Stimulated activated naive CD4-positive, alpha-beta T cell (primary cell): Measurements from ENCODE around the gene PIP5K1B.

ENCODE experiments used
- DNase-seq, 6 experiments: peaks; one replicate each; lab custom pipeline; 2025; lab: John Stamatoyannopoulos, UW

PIP5K1B gene

GRCh38 chr9:68708513-68708912 is 3.5 kb downstream of the PIP5K1B start:
- no peak for DNase-seq

GRCh38 chr9:68709291-68710110 is 4.5 kb downstream of the PIP5K1B start:
- DNase-seq, result no peak

- no peak for DNase-seq
Measured at GRCh38 chr9:68710111-68710471, 5.1 kb downstream of the PIP5K1B start.

- DNase-seq, result no peak
Measured at GRCh38 chr9:68711281-68711680, 6.2 kb downstream of the PIP5K1B start.

- DNase-seq, result no peak
Measured at GRCh38 chr9:68711932-68712331, 6.9 kb downstream of the PIP5K1B start.

- DNase-seq, result no peak
Measured at GRCh38 chr9:68714416-68715180, 9.6 kb downstream of the PIP5K1B start.

GRCh38 chr9:68715181-68715456 is 10.1 kb downstream of the PIP5K1B start:
- DNase-seq, result no peak

- no peak for DNase-seq
Measured at GRCh38 chr9:68717552-68718443, 12.8 kb downstream of the PIP5K1B start.

- no peak for DNase-seq
Measured at GRCh38 chr9:68719847-68720246, 14.8 kb downstream of the PIP5K1B start.

GRCh38 chr9:68720656-68721313 is 15.7 kb downstream of the PIP5K1B start:
- DNase-seq, result no peak

GRCh38 chr9:68721666-68722330 is 16.8 kb downstream of the PIP5K1B start:
- no peak for DNase-seq

- no peak for DNase-seq
Measured at GRCh38 chr9:68725070-68725469, 20.0 kb downstream of the PIP5K1B start.

- DNase-seq, result no peak
Measured at GRCh38 chr9:68726489-68726888, 21.4 kb downstream of the PIP5K1B start.

GRCh38 chr9:68727636-68728035 is 22.6 kb downstream of the PIP5K1B start:
- DNase-seq, result no peak

- DNase-seq, result no peak
Measured at GRCh38 chr9:68728731-68729130, 23.7 kb downstream of the PIP5K1B start.

GRCh38 chr9:68730570-68731235 is 25.7 kb downstream of the PIP5K1B start:
- DNase-seq, result no peak

- no peak for DNase-seq
Measured at GRCh38 chr9:68731857-68732256, 26.8 kb downstream of the PIP5K1B start.

- no peak for DNase-seq
Measured at GRCh38 chr9:68732405-68733020, 27.5 kb downstream of the PIP5K1B start.

GRCh38 chr9:68733021-68733405 is 28.0 kb downstream of the PIP5K1B start:
- no peak for DNase-seq

GRCh38 chr9:68738358-68738757 is 33.3 kb downstream of the PIP5K1B start:
- no peak for DNase-seq
